ENCODE measurements around the gene ZNF592.

DNA sequence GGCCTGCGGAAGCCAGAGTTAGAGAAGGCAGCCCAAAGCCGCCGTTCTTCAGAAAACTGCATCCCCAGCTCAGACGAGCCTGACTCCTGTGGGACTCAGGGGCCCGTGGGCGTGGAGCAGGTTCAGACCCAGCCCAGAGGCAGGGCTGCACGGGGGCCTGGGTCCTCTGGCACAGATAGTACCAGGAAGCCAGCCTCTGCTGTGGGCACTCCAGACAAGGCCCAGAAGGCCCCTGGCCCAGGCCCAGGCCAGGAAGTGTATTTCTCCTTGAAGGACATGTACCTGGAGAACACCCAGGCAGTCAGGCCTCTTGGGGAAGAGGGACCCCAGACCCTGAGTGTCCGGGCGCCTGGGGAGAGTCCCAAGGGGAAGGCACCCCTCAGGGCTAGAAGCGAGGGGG is 91.9 kb downstream of the ZNF592 start:
- TF ChIP-seq FOXS1 (CRISPR knock-in tag; IDR thresholded peaks at IDR 0.05) (no peak), CTCF (IDR thresholded peaks at IDR 0.05) (no peak), ZFP36 (IDR thresholded peaks at IDR 0.05; ENCODE audit: borderline replicate concordance, partially characterized antibody) (no peak), NFE2L2 (conservative IDR thresholded peaks at IDR 0.05; ENCODE audit: low read length) (no peak)
